Stimulated activated CD4-positive, alpha-beta T cell treated with anti-CD3 and anti-CD28 coated beads, Interleukin-4, amount 100 ng/mL, for 4 hours (primary cell): ENCODE measurements around the gene CFAP99.
A peak's percentile ranks its signal among the peaks of the same experiment; 100 is the strongest.

ENCODE experiments used
- DNase-seq, 2 experiments: peaks; one replicate each; pipeline ENCODE4 v3.0.0-alpha.2; 2020

Gene CFAP99

DNA sequence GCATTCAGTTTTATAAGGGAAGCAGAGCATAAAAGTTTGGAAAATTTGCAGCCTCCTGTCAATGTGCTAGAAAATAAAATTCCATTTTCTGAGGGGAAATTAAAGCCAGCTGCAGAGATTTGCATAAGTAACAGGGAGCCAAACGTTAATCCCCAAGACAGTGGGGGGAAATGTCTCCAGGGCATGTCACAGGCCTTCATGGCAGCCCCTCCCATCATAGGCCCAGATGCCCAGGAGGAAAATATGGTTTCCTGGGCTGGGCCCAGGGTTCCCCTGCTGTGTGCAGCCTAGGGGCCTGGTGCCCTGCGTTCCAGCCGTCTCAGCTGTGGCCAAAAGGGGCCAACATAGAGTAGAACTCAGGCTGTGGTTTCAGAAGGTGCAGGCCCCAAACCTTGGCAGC lies 59.5 kb downstream of the CFAP99 start:
- no peak for DNase-seq

DNA sequence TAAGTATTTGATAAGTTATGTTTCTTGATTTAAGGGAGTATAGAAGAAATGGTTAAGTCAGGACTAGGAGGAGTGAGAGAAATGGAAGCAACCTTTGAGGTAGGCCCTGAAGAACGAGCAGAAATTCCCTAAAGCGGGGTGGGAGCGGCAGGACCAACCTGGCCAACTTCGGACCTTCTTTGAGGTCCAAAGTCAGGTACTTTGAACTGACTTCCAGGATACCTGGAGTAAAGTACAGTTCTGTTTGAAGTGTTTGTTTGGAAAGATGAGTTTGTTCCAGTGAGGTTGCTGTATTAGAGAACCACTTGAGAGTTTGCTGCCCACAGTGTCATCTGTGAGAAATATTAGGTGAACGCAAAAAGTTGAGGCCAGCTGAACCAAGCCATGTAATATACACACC lies 61.9 kb downstream of the CFAP99 start:
- no peak for DNase-seq

DNA sequence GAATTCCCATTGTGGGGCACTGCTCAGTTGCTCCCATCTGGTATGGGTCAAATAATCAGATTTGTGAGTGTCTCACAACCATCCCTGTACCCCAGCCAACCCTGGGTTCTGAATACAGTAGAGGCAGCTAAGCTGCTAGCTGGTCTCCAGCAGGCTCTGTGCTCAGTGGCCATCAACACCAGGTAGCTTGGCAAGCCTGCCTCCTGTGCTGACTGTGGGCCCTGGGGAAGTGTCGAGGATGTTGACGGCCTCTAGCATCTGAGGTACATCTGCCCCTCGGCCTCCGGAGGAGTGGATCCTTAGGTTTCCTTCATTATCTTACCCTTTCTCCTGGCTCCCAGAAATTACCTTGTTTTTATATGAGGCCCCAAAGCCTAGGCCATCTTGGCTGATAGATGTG lies 63.4 kb downstream of the CFAP99 start:
- no peak for DNase-seq

DNA sequence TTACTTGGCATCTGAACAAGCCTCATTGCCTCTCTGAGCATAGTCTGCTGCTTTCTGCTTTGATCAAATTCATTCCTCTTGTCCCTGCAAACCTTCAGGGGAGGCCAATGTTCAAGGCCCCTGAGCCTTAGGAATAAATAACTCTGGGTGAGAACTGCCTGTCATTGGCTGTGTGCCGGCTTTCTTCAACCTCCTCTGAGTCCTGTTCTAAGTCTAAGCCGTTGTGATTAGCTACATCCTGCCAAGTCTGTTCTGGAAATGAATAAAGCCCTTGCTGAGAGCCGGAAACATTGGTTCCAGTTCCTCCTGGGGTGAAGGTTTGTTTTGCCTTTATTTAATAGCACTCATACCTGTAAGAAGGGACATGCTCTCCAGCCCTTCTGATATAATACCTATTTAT lies 63.9 kb downstream of the CFAP99 start:
- DNase-seq, result no peak

DNA sequence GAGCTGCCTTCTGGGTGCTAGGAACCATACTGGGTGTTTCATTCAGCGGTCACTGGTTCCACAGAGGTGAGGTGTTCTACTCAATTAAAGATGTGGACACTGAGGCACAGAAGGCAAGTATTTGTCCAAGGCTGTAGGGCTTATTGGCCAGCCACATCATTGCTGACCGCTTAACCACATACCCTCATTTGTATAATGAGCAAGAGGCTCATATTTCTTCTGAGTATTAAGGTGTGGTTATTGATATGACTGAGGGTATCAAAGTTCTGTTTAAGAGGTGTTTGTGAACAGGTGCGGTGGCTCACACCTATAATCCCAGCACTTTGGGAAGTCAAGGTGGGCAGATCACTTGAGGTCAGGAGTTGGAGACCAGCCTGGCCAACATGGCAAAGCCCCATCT lies 64.5 kb downstream of the CFAP99 start:
- DNase-seq, result no peak

DNA sequence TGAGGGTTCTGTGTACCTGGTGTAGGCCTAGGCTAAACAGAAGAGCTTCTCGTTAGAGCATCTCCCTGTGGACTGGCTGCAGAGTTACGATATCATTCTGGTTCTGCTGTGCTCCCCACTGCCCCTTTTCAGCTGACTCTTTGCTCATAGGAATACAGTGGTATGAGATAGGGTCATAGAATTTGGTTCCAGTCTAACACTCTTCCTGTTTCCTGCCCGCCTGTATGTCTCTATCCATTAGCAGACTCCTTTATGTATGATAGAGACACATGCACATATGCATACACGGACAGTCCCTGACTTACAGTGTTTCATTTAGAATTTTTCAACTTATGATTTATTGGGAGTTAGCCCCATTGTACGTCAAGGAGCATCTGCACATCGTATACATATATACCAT lies 65.4 kb downstream of the CFAP99 start:
- DNase-seq, result no peak

DNA sequence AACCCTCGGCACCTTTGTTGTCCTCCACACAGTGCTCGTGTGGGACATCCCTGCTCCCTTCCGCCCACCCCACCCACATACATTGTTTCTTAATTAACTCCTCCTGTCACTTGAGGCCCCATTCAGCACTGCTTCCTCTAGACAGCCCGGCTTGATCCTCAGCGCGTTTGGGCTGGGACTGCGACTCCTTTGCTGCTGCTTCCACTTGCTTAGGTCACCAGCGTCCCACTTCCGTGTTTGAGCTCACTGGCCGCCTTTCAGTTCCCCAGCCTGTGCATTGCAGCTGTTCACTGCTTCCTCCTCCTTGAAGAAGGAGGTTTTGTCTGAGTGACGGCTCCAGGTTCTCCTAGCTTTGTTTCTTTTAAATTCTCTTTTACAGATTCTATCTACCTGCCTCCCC lies 66.2 kb downstream of the CFAP99 start:
- peak; percentile 38 to 47 for DNase-seq

DNA sequence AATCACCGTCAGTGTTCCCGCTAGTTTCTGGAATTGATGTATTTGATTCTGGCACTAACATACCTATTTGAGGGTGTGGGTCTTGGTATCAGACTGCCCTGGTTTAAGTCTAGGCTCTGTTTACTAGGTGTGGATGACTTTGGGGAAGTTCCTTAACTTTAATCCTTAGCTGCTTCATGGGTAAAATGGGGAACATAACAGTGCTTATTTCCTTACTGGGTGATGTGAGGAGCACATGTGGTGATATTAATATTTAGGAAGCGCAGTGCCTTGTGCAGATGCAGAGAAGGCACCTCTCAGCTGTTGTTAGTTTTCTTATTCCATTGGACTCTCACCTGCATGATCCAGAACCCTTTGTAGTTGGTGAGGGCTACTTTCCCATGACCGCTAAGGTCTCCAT lies 67.2 kb downstream of the CFAP99 start:
- no peak for DNase-seq

DNA sequence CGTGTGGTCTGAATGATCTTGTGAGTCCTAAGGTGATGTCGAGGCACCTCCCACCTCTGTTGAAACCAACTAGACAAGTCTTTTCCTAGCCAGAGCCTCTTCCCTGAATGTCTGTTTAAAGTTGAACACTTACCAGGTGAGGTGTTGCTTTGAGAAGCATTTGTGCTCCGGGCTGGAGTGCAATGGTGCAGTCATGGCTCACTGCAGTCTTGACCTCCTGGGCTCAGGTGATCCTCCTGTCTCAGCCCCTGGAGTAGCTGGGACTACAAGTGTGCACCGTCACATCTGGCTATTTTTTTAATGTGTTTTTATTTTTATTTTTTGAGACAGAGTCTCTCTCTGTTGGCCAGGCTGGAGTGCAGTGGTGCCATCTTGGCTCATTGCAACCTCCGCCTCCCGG lies 68.2 kb downstream of the CFAP99 start:
- no peak for DNase-seq

DNA sequence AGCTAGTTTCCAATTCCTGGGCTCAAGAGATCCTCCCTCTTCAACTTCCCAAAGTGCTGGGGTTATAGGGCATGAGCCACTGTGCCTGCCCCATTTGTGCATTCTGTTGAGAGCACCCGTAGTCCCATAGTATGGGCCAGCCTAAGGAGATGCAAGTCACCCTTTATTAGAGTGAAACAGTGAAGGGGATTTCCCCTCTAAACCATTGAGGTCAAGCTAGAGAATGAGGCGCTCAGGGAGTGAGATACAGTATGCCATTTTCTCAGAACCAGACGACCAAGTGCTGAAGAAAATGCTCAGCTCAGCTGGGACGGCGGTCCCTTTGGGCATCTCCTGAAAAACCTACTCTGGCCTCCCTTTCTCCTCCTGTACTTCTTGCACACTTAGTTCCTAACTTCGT lies 68.9 kb downstream of the CFAP99 start:
- DNase-seq, result no peak

DNA sequence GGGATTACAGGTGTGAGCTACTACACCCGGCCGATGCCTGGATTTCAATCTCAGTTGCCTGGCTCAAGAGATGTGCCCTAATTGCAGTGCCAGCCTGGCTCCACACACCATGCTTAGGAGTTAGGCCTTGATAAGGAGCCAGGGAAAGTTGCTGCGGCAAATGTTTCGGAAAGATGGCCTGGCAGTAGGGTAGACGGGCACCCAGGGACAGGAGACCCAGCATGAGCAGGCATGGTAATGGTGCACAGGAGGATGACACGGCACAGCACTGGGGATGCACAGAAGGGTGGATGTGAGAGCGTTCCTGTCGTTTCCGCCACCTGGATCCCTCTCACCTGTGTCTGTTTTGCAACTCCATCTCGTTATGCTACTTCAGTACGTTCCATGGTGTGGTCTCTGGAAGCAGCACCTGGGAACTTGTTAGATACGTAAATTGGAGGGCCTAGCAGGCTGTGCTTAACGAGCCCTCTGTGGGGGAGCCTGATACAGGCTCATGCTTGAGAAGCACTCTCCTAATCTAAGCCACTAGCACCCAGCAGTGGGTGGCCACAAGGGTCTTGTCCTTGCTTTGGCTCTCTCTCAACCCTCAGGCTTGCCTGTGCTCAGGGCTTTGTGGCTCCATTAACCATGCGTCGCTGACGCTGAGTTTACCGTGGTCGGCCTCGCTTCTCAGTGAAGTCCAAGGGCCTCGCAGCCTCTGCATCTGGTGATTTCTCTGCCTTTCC lies 70.5 kb downstream of the CFAP99 start:
- no peak for DNase-seq

DNA sequence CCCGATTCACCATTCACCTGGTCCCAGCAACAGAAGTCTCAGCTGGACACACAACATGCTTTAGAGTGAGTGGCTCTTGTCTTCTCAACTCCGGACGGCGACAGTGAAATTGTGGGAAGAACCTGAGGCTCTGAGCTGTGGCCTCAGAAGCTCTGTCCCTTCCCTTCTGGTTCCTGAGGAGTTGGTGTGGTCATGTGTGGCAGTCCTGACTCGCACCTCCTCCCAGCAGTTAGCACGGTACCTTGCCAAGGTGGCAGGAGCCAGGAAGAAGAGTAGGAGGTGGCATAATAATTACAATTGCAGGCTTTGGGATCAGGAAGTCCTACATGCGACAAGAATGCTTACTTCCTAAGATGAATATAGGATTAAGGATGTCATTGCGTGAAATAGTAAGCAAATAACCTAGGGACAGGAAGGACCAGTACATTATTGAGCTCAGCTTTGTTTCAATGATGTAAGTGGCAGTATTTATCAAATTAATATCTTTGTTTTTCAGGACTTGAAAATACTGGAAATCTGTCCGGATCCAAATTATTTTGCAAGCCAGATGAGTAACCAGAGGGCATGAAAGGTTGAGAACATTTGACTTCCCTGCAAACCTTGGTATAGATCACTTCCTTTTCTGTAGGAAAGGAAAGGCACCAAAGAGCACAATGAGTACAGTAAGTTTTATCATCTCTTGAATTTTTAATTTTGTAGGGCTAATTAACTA lies 71.2 kb downstream of the CFAP99 start:
- no peak for DNase-seq

DNA sequence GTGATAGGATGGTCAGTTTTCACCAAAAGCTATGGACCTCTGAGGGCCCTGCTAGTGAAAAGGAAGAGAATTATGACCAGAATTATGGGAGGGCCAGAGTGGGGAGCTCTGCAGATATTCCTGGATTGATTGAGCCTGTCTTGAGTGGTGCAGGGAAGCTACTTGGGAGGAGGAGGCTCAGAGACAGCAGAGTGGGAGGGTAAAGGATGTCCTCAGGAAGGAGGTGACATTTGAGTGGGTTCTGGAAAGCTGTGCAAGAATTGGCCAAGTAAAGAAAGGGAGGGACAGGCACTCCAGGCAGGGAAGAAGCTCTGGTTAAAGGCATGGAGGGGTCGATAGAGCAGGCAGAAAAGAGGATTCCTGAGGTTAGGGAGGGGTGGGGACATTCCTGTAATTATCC lies 74.2 kb downstream of the CFAP99 start:
- DNase-seq, result no peak

DNA sequence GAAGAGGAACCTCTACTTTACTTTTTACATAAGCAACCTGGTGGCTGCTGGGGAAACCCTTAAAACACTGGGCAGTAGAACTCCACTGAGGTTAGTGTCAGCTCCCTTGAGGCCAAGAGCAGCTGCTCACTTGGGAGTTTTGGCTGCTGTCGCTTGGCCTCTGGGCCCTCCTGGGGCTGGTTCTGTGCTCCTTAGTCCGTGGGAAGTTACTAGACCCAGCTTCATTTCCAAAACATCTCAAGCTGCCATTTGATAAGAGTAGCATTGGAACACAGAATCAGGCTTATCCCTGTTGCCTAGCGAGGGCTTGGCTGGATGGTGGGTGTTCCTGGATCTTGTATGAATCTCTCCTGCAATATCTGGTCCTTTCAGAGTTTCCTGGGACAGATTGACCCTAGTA lies 76.2 kb downstream of the CFAP99 start:
- no peak for DNase-seq

DNA sequence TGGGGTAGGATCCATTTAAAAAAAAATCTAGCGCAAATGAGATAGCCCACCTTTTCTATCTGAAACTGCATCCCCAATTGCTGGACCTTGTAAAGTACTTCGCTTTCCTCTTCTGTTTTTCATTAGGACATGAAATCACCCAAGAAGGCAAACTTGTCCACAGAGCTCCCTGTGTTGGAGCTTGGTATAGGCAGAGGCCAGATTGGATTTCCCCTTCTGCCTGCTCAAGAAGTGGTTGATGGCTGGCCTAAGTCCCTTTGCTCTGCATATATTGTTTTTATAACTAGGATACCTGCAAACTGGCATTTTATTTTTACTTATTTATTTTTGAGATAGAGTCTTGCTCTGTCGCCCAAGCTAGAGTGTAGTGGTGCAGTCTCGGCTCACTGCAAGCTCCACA lies 78.6 kb downstream of the CFAP99 start:
- no peak for DNase-seq

DNA sequence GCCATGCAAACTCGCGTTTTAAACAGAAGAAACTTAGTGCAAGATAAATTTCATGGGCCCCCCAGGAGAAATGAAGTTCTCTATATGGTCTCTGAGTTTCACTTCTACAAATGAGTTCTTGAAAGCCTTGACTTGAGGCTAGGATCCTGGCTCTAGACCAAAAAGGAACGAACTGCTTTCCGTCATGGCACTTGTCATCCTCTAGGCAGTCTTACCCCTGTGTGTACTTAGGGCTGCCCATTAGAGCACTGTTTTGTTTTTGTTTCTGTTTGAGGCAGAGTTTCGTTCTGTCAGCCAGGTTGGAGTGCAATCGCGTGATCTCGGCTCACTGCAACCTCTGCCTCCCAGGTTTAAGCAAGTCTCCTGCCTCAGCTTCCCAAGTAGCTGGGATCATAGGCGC lies 79.2 kb downstream of the CFAP99 start:
- no peak for DNase-seq

DNA sequence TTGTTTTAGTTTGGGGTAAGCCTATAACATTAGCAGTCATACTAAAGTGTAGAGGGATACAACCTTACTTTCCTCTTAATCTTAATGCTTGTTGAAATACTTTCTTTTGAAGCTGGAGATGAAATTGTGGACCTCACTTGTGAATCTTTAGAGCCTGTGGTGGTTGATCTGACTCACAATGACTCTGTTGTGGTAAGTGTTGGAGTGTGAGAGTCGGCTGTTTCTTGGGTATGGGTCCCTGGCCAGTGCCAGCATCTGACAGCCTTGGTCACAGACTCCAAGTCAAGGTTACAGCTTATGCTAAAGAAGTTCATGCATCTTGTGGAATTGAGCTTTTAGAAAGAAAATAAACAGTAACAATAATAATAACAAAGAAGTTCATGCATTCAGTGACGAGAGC lies 81.8 kb downstream of the CFAP99 start:
- DNase-seq, result no peak

DNA sequence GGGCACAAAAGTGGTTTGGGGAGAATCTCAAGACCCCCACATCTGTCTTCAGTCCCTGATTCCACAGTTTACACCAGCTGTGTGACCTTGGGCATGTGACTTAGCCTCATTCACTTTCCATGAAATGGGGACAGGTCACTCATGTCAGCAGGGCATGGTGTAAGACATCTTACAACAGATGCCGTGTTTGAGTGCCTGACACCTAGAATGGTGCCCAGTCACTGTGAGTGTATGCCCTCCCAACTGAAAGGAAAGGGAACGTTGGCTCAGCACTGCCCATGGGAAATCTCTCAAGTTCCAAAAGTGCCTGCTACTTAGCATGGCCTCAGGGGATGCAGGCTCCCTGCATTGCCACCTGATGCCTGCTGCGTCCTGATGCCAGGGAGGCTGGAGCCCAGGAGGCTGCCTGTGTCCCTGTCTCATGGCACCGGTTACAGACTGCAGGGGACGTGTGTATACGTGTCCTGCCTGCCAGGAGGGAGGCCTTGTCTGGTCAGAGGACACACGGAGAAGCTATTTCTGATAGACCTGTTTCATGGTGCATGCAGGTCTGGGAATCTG lies 82.4 kb downstream of the CFAP99 start:
- no peak for DNase-seq

DNA sequence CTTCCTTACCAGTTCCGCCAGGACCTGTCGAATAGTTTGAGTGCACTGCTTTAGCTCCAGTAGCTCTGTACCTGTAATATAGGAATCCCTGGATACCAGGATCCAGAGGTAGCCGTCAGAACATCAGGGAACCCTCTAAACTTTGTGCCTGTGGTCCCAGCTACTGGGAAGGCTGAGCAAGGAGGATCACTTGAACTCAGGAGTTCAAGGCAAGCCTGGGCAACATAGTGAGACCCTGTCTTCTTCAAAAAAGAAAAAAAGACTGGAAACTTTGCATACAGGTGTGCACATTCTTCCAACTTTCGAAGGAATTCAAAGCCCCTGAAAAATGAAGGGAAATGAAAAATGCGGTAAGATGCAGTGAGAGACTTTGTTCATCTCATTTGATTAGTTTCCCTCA lies 85.1 kb downstream of the CFAP99 start:
- no peak for DNase-seq

DNA sequence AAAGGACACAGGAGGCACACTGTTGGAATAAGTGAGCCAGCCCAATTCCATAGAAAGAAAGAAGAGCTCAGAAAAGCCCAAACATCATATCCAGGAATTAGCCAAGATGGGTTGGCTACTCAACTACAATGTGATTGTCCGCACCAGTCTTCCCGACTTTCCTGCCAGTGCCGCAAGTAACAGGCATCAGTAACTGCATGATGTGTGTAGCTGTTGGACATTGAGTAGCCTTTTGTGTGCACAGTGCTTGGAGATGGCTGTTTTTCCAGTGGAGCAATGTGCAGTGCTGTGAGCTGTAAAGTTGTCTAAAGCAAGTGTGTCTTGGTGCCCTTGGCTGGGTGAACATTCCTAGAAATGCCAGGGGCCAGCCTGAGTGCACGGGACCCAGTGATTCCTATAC lies 88.5 kb downstream of the CFAP99 start:
- no peak for DNase-seq

DNA sequence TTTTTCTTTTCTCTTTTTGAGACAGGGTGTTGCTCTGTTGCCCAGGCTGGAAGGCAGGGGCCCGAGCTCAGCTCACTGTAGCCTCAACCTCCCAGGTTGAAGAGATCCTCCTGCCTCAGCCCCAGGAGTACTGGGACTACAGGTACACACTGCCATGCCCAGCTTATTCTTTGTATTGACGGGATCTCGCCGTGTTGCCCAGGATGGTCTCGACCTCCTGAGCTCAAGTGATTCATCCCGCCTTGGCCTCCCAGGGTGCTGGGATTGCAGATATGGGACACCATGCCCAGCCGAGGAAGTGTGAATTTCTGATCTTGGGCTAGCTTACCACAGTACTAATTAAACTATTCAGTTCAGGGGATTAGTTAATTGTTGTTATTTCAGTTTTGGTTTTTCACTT lies 89.1 kb downstream of the CFAP99 start:
- no peak for DNase-seq

DNA sequence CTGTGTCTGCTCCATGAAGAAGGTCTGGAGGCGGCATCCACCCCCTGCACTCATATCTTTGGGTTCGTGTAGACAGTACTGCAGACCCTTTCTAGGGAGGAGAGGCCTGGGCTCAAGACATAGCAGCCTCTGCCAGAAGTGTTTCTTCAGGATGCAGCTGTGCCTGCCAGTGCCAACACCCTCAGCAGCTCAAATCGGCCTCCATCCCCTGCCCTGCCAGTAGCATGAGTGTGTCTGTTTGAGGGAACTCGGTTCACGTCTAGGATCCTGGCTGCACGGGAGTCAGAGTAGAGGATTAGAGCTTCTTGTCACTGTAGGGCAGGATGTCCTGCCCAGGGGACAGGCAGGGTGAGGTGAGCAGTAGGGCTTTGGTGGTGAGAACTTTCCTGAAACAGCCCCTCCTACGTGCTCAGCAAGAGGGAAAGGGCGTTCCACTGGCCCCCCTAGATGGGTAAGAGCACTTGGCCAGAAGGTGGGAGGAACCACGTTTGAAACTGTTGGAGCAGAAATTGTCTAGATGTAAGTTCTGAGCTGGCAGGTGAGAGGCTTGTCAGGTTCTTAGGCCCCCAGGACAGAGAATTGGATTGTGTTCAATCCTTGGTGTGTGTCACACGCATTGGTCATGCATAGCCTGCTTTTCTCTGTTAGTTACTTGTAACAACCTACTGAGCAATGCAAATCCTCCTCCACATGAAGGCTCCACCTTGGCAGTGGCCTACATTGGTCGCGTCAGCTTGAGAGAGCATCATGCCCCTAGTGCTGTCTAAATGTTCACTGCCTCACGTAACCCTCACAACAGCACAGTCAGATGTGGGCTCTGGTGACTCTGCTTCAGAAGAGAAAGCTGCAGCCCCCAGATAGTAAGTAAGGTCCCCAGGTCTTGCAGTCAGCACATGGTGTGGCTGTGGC lies 91.8 kb downstream of the CFAP99 start:
- no peak for DNase-seq

DNA sequence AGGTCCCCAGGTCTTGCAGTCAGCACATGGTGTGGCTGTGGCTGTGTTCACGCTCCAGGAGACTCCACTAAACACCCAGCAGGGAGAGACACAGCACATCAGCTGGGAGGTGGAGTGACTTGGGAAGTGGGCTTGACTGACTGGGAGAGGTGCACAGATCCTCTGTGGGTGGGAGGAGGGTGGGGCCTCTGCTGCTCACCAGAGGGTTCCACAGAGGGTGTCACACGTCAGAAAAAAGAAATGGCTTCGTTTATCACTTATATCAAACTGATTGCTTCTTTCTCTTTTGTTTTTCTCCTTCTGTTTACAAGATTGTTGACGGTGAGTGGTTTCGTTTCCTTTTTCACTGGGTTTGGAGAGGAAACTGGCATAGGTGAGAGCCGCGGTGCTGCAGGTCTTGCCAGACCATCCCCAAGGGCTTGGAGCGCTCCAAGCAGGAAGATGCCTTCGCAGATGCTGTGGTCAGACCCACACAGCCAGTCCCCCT lies 92.9 kb downstream of the CFAP99 start:
- DNase-seq, result no peak
